HepG2 (cell line): Measurements from ENCODE around the gene LEUTX. TPM values are rescaled to one million over a fixed set of nuclear protein-coding genes. Genes with fewer than 3 reads are reported as not detected.

ENCODE experiments used
- ATAC-seq: fragments of 200-7000 bp; cut with Tn5 transposase; 3 replicates; pipeline ENCODE4 v1.9.1; 2020; ENCODE audit warnings: mild to moderate bottlenecking, moderate library complexity
- BruUV-seq: library from RNA; stranded (reverse); fragments of 400-500 nt; replicated peaks from 2 replicates; lab custom pipeline; 2021; lab: Mats Ljungman, UMichigan
- CTCF ChIA-PET: fragments of 300-600 bp; formaldehyde crosslinking; extraction: SDS; loops from one replicate; lab custom pipeline; 2021; ENCODE audit warnings: low total read pairs, inconsistent platforms, low intra/inter-chr PET ratio; lab: Yijun Ruan, JAX
- POLR2A ChIA-PET: fragments of 350-600 bp; sonication (Branson Sonifier 250); formaldehyde crosslinking; loops from one replicate; lab custom pipeline; 2020; ENCODE audit warnings: antibody characterized with exemption, inconsistent platforms; lab: Yijun Ruan, JAX
- DNase-seq: peaks from one replicate; pipeline ENCODE4 v3.0.0-alpha.2; 2015; ENCODE audit warnings: low spot score
- FAIRE-seq: peaks from 3 replicates; lab custom pipeline; 2011; peaks lifted over from hg19 to GRCh38; lab: Jason Lieb, UNC
- H2AFZ ChIP-seq: one replicate; pipeline ENCODE4 v1.6.1; 2011; ENCODE audit warnings: low read length, inconsistent platforms
- H3K27ac ChIP-seq: fragments of 300-600 bp; 3 replicates; pipeline ENCODE4 v1.8.0; 2011; ENCODE audit warnings: mixed run types, mild to moderate bottlenecking, mixed read lengths, low read length, inconsistent platforms; ENCODE audit not compliant: insufficient read depth; ENCODE audit errors: extremely low read length
- H3K27me3 ChIP-seq, 2 experiments: fragments of 200-600 bp in 1 of 2; 2 replicates in 1 of 2; 3 replicates in 1 of 2; pipeline versions ENCODE4 v1.6.0 to v1.8.0; 2011; ENCODE audit warnings: low read length in 2 of 2, mild to moderate bottlenecking in 2 of 2, moderate library complexity in 2 of 2, inconsistent platforms in 1 of 2; ENCODE audit not compliant: insufficient read depth in 2 of 2, control insufficient read depth in 1 of 2
- H3K36me3 ChIP-seq, 2 experiments: fragments of 200-600 bp in 1 of 2; replicated peaks in 1 of 2; 2 replicates in 1 of 2; 3 replicates in 1 of 2; pipeline versions ENCODE4 v1.5.1 to v1.8.0; 2011; ENCODE audit warnings: low read length in 2 of 2, inconsistent platforms in 1 of 2; ENCODE audit not compliant: insufficient read depth in 2 of 2, control insufficient read depth in 1 of 2
- H3K4me1 ChIP-seq: 2 replicates; pipeline ENCODE4 v1.5.1; 2012; ENCODE audit warnings: low read length, inconsistent platforms; ENCODE audit not compliant: insufficient read depth
- H3K4me2 ChIP-seq: 2 replicates; pipeline ENCODE4 v1.6.0; 2011; ENCODE audit warnings: low read depth, low read length, inconsistent platforms
- H3K4me3 ChIP-seq, 3 experiments: fragments of 200-600 bp in 1 of 3; sonication (generic), shearing (Covaris generic) in 1 of 3; replicated peaks in 1 of 3; 2 replicates each; pipeline ENCODE4 v1.5.1; 2011 to 2016; ENCODE audit warnings: low read length in 3 of 3, inconsistent platforms in 2 of 3, low read depth in 2 of 3, mild to moderate bottlenecking in 2 of 3, control low read depth in 1 of 3, mixed read lengths in 1 of 3; ENCODE audit not compliant: insufficient read depth in 1 of 3
- H3K79me2 ChIP-seq: one replicate; pipeline ENCODE4 v1.6.1; 2011; ENCODE audit warnings: low read length, inconsistent platforms; ENCODE audit not compliant: insufficient read depth
- H3K9ac ChIP-seq: 2 replicates; pipeline ENCODE4 v1.6.0; 2011; ENCODE audit warnings: mild to moderate bottlenecking, low read depth, low read length, inconsistent platforms; ENCODE audit not compliant: insufficient read depth
- H3K9me3 ChIP-seq: 2 replicates; pipeline ENCODE4 v1.5.1; 2012; ENCODE audit warnings: mild to moderate bottlenecking, low read length
- H4K20me1 ChIP-seq: 2 replicates; pipeline ENCODE4 v1.6.0; 2011; ENCODE audit warnings: inconsistent platforms, mild to moderate bottlenecking, low read length, moderate library complexity; ENCODE audit not compliant: insufficient read depth
- BATF2 ChIP-seq: sonication (generic); formaldehyde crosslinking; IDR thresholded peaks from 2 replicates; pipeline ENCODE4 v1.8.0; 2022; ENCODE audit warnings: mild to moderate bottlenecking, missing genetic modification reagents, moderate library complexity
- HIVEP1 ChIP-seq: sonication (generic); formaldehyde crosslinking; IDR thresholded peaks from 2 replicates; pipeline ENCODE4 v1.4.0; 2020; ENCODE audit warnings: mild to moderate bottlenecking, missing genetic modification reagents
- NCOR1 ChIP-seq: fragments of 200-600 bp; sonication (generic); IDR thresholded peaks from 2 replicates; pipeline ENCODE4 v1.7.0; 2017; ENCODE audit warnings: antibody characterized with exemption, low read length, borderline replicate concordance
- RBFOX2 ChIP-seq: fragments of 200-400 bp; formaldehyde crosslinking; IDR thresholded peaks from 2 replicates; pipeline ENCODE4 v1.6.1; 2017; ENCODE audit warnings: low read depth, mild to moderate bottlenecking, low read length
- SYNCRIP ChIP-seq: fragments of 200-400 bp; formaldehyde crosslinking; IDR thresholded peaks from 2 replicates; pipeline ENCODE4 v1.6.1; 2018; ENCODE audit warnings: mild to moderate bottlenecking, low read depth, low read length; ENCODE audit not compliant: insufficient read depth
- TRIM22 ChIP-seq: fragments of 450-650 bp; IDR thresholded peaks from 2 replicates; pipeline ENCODE4 v1.6.1; 2017
- ZFAT ChIP-seq: sonication (generic); formaldehyde crosslinking; conservative IDR thresholded peaks from 2 replicates; pipeline ENCODE4 v1.8.1; 2023; ENCODE audit warnings: missing genetic modification reagents, inconsistent platforms
- ZNF207 ChIP-seq: fragments of 450-650 bp; IDR thresholded peaks from 2 replicates; pipeline ENCODE4 v1.6.1; 2016; ENCODE audit warnings: antibody characterized with exemption, borderline replicate concordance
- ZNF569 ChIP-seq: sonication (generic); formaldehyde crosslinking; IDR thresholded peaks from 2 replicates; pipeline ENCODE4 v1.5.0; 2020; ENCODE audit warnings: mild to moderate bottlenecking, missing genetic modification reagents, moderate library complexity, borderline replicate concordance
- ZNF672 ChIP-seq: sonication (generic); formaldehyde crosslinking; IDR thresholded peaks from 2 replicates; pipeline ENCODE4 v1.8.1; 2022; ENCODE audit warnings: missing genetic modification reagents
- ZNF740 ChIP-seq: sonication (generic); formaldehyde crosslinking; IDR thresholded peaks from 2 replicates; pipeline ENCODE4 v1.4.0; 2020; ENCODE audit warnings: missing genetic modification reagents
- ZNF746 ChIP-seq: sonication (generic); formaldehyde crosslinking; IDR thresholded peaks from 2 replicates; pipeline ENCODE4 v1.8.0; 2022; ENCODE audit warnings: mild to moderate bottlenecking, missing genetic modification reagents
- ZNF816 ChIP-seq: sonication (generic); formaldehyde crosslinking; IDR thresholded peaks from 2 replicates; pipeline ENCODE4 v1.8.0; 2022; ENCODE audit warnings: missing genetic modification reagents, mild to moderate bottlenecking, borderline replicate concordance
- WGBS: methylation state at CpG from one replicate; pipeline ENCODE4 v1.1.6; 2017; ENCODE audit warnings: low lambda C conversion rate; 5-methylcytosine and 5-hydroxymethylcytosine counted together
- in situ Hi-C: cut with HindIII; loops from 2 replicates; pipeline ENCODE4 v1.10.0; 2017; ENCODE audit warnings: low pct_unique_long_range_greater_than_20kb; ENCODE audit not compliant: extremely low pct_ligation_motif_present
- intact Hi-C: fragments of 100-400 bp; cut with micrococcal nuclease; formaldehyde crosslinking; loops from one replicate; pipeline ENCODE4 v1.10.0; 2022; ENCODE audit not compliant: unreplicated experiment
- polyA plus RNA-seq, 8 experiments: library from polyadenylated mRNA; depleted of rRNA in 3 of 8; stranded (reverse) in 7 of 8; unstranded in 1 of 8; fragments of >200 nt; fragmentation: Illumina TruSeq in 4 of 8; extraction: Trizol in 4 of 8; gene quantifications; 2 replicates each; pipeline versions ENCODE4 v1.2.1 to v1.2.3, GENCODE V29; 2011 to 2016; ENCODE audit warnings: low read depth in 4 of 8, missing spikeins in 1 of 8, mixed read lengths in 1 of 8; ENCODE audit not compliant: insufficient read depth in 1 of 8
- total RNA-seq, 5 experiments: library from RNA; depleted of rRNA; stranded (reverse); fragments of >200 nt; fragmentation: Illumina TruSeq; extraction: Trizol; gene quantifications; 2 replicates each; pipeline ENCODE4 v1.2.3, GENCODE V29; 2016; ENCODE audit warnings: low read depth in 1 of 5

The LEUTX gene
- total and polyA plus RNA-seq, 2 of the 13 experiments (the other 11 are each of a cell fraction or from before 2014, with no cell fraction given): not detected

DNA sequence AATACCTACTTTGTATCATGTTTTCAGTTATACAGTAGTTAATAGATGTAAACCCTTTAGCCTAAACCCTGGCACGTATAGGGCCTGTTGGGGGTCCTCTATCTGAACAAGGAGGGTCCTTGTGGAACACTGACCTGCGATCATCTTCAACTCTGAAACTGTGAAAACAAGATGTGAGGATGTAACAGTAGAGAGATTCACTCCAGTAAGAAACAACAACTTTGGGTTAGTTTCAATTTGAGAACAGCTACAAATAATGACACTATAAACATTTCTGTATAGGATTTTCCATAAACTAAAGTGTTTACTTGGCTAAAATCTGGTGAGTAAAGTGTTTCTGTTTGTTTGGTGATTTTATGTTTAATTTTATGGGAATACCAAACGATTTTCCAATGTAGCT is 43.0 kb upstream of the LEUTX start:
- no TSS peak for BruUV-seq
- H3K4me2 ChIP-seq: no peak overlapping the region
- intact Hi-C loops: no loop called here
- TF ChIP-seq ZNF740 (CRISPR knock-in tag): no peak
- no peak for TF ChIP-seq ZNF746
- TF ChIP-seq ZNF816 (CRISPR knock-in tag): no peak
- TF ChIP-seq ZNF207: no peak
- TF ChIP-seq, all 625 proteins: peak for 0
- Histone ChIP-seq H2AFZ (no peak overlapping the region), H3K27ac (no peak overlapping the region), H4K20me1 (no peaks in the 10 kb centered on the region), H3K27me3 (peaks cover 3 to 13% of the 10 kb centered on the region in 2 experiments; a peak in 1 of 5 replicates), H3K9ac (no peak overlapping the region), H3K4me3 (no peak overlapping the region), H3K36me3 (no peaks in the 10 kb centered on the region), H3K4me1 (no peaks in the 10 kb centered on the region), H3K9me3 (no peaks in the 10 kb centered on the region), H3K79me2 (no peaks in the 10 kb centered on the region)
- no peak for ATAC-seq
- POLR2A ChIA-PET: no interaction called here
- no peak for DNase-seq
- CTCF ChIA-PET: no interaction called here
- FAIRE-seq: no peak
- WGBS: 3% methylated on average over 3 of the region's 3 CpGs
- in situ Hi-C loops: no loop called here

DNA sequence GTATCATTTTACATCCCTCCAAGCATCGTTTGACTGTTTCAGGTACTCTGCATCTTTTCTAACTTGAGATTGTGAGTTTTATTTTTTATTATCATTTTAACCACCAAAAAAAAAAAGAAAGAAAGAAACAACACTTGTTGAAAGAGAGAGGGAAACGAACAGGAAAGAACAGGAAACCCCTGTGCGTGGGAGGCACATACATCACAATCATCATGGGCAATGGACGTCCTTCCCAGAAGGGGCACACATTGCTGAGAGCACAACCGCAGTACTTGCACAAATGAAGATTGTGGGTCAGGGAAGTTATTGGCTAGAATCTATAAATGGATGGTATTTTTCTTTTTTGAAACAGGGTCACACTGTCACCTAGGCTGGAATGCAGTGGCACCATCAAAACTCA is 42.6 kb upstream of the LEUTX start:
- intact Hi-C loops (no loop called here), in situ Hi-C loops (no loop called here)
- Histone ChIP-seq H3K4me3 (no peak overlapping the region), H3K4me2 (no peak overlapping the region), H3K9me3 (no peaks in the 10 kb centered on the region), H4K20me1 (no peaks in the 10 kb centered on the region), H3K9ac (no peak overlapping the region), H3K4me1 (no peaks in the 10 kb centered on the region), H3K79me2 (no peaks in the 10 kb centered on the region), H3K27ac (no peak overlapping the region), H3K36me3 (no peaks in the 10 kb centered on the region), H3K27me3 (peaks cover 3 to 13% of the 10 kb centered on the region in 2 experiments; a peak in 1 of 5 replicates), H2AFZ (no peak overlapping the region)
- ATAC-seq: no peak
- POLR2A ChIA-PET: no interaction called here
- CTCF ChIA-PET: no interaction called here
- 38% methylated on average over 5 of the region's 5 CpGs for WGBS
- no peak for DNase-seq
- BruUV-seq: no TSS peak
- FAIRE-seq: no peak
- TF ChIP-seq ZFAT (CRISPR knock-in tag) (no peak), ZNF569 (no peak), RBFOX2 (no peak), ZNF672 (CRISPR knock-in tag) (no peak), NCOR1 (no peak), HIVEP1 (CRISPR knock-in tag) (no peak), TRIM22 (no peak), BATF2 (CRISPR knock-in tag) (no peak), SYNCRIP (no peak)
